Adrenal gland (tissue), 5 donors: Measurements from ENCODE around the gene GIMAP8.

Experiments used
- POLR2A ChIP-seq, 2 donors: fragments of 450-650 bp; IDR thresholded peaks; one replicate each; pipeline ENCODE4 v1.6.1; 2017; ENCODE audit warnings: antibody characterized with exemption in 2 of 2, mild to moderate bottlenecking in 2 of 2, moderate library complexity in 1 of 2
- TF ChIP-seq, protein P1 (sequence below), 6 experiments: fragments of 450-650 bp in 4 of 6; fragments of 200-600 bp in 2 of 6; sonication (generic) in 1 of 6; IDR thresholded peaks; 1 replicate in 5 of 6; 2 replicates in 1 of 6; pipeline versions ENCODE4 v1.5.1 to v1.8.0; 2016 to 2021; ENCODE audit warnings: antibody characterized with exemption in 6 of 6, mild to moderate bottlenecking in 2 of 6, moderate library complexity in 1 of 6
- donor health status: DM: no; HTN: no; CAD: no.

DNA sequence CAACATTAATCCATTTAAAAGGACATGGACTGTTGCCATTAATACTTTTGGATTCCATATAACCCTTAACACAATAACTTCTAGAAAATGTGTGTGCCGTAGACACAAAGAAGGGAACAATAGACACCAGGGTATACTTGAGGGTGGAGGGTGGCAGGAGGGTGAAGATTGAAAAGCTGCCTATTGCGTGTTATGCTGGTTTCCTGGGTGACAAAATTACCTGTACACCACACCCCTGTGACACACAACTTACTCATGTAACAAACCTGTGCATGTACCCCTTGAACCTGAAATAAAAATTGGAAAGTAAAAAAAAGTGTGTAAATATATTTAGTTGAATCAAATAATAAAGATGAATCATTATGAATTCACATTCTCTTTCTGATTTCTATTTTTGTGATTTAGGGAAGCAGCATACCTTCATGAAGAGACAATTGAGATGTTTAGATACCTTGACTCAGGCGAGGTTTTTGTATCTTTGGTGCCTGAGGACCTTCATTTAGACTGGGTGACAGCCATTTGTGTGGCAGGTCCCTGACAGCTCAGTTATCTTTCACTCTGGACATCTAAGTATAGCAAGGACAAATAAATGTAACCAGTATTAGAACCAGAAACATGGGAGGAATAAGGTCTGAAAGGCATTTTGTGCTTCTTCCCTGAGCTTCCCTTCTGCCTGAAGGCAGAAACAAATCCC is 28.7 kb downstream of the GIMAP8 start:
- TF ChIP-seq, protein P1, sequence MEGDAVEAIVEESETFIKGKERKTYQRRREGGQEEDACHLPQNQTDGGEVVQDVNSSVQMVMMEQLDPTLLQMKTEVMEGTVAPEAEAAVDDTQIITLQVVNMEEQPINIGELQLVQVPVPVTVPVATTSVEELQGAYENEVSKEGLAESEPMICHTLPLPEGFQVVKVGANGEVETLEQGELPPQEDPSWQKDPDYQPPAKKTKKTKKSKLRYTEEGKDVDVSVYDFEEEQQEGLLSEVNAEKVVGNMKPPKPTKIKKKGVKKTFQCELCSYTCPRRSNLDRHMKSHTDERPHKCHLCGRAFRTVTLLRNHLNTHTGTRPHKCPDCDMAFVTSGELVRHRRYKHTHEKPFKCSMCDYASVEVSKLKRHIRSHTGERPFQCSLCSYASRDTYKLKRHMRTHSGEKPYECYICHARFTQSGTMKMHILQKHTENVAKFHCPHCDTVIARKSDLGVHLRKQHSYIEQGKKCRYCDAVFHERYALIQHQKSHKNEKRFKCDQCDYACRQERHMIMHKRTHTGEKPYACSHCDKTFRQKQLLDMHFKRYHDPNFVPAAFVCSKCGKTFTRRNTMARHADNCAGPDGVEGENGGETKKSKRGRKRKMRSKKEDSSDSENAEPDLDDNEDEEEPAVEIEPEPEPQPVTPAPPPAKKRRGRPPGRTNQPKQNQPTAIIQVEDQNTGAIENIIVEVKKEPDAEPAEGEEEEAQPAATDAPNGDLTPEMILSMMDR (IDR thresholded peaks at IDR 0.05) = no peak
- no peak for TF ChIP-seq POLR2A (IDR thresholded peaks at IDR 0.05)
